HepG2 (cell line): ENCODE measurements around the gene CDC25C. TPM values are rescaled to one million over a fixed set of nuclear protein-coding genes. Genes with fewer than 3 reads are reported as not detected.

Source experiments
- ATF4 ChIP-seq, 2 experiments: fragments of 450-650 bp in 1 of 2; sonication (generic) in 1 of 2; formaldehyde crosslinking; IDR thresholded peaks; 2 replicates each; pipeline versions ENCODE4 v1.5.0 to v1.8.0; 2020 to 2022; ENCODE audit warnings: mild to moderate bottlenecking in 1 of 2, missing genetic modification reagents in 1 of 2
- CC2D1A ChIP-seq: sonication (generic); formaldehyde crosslinking; IDR thresholded peaks from 2 replicates; pipeline ENCODE4 v1.8.1; 2023; ENCODE audit warnings: mild to moderate bottlenecking, missing genetic modification reagents
- CENPBD1 ChIP-seq: sonication (generic); formaldehyde crosslinking; IDR thresholded peaks from 2 replicates; pipeline ENCODE4 v1.8.0; 2022; ENCODE audit warnings: missing genetic modification reagents, low read depth, mild to moderate bottlenecking, borderline replicate concordance
- CREB1 ChIP-seq, 2 experiments: fragments of 450-650 bp in 1 of 2; IDR thresholded peaks; 2 replicates each; pipeline ENCODE4 v1.6.1; 2016 to 2017; ENCODE audit warnings: control low read depth in 1 of 2, mild to moderate bottlenecking in 1 of 2, missing compliant biosample characterization in 1 of 2, missing genetic modification characterization in 1 of 2
- DPF2 ChIP-seq: sonication (generic); formaldehyde crosslinking; IDR thresholded peaks from 2 replicates; pipeline ENCODE4 v1.4.0; 2020; ENCODE audit warnings: mild to moderate bottlenecking, low read depth, missing genetic modification reagents, borderline replicate concordance
- E2F1 ChIP-seq: sonication (generic); formaldehyde crosslinking; IDR thresholded peaks from 2 replicates; pipeline ENCODE4 v1.5.0; 2020; ENCODE audit warnings: missing genetic modification reagents
- HMGXB4 ChIP-seq, 2 experiments: sonication (generic) in 1 of 2; formaldehyde crosslinking in 1 of 2; IDR thresholded peaks; 2 replicates each; pipeline versions ENCODE4 v1.4.0 to v1.6.1; 2018 to 2020; ENCODE audit warnings: missing genetic modification reagents in 2 of 2, borderline replicate concordance in 1 of 2, low read depth in 1 of 2, mild to moderate bottlenecking in 1 of 2, missing biosample characterization in 1 of 2
- NAIF1 ChIP-seq: sonication (generic); formaldehyde crosslinking; IDR thresholded peaks from 2 replicates; pipeline ENCODE4 v1.5.0; 2020; ENCODE audit warnings: mild to moderate bottlenecking, missing genetic modification reagents, borderline replicate concordance
- NFKB2 ChIP-seq: sonication (generic); formaldehyde crosslinking; IDR thresholded peaks from 2 replicates; pipeline ENCODE4 v1.4.0; 2020; ENCODE audit warnings: missing genetic modification reagents, borderline replicate concordance
- NRL ChIP-seq: sonication (generic); formaldehyde crosslinking; IDR thresholded peaks from 2 replicates; pipeline ENCODE4 v1.5.0; 2020; ENCODE audit warnings: missing genetic modification reagents, mild to moderate bottlenecking, moderate library complexity, borderline replicate concordance
- RBM39 ChIP-seq: fragments of 200-400 bp; formaldehyde crosslinking; IDR thresholded peaks from one replicate; pipeline ENCODE4 v1.6.1; 2018; ENCODE audit warnings: antibody characterized with exemption, mild to moderate bottlenecking, low read depth, low read length; ENCODE audit not compliant: poor library complexity, severe bottlenecking
- SMC3 ChIP-seq: IDR thresholded peaks from 2 replicates; pipeline ENCODE4 v1.6.1; 2011; ENCODE audit warnings: low read length, improper control_type of control experiment
- TBL1XR1 ChIP-seq: fragments of 150-350 bp; IDR thresholded peaks from 2 replicates; pipeline ENCODE4 v1.6.1; 2014; ENCODE audit warnings: borderline replicate concordance, low read length; ENCODE audit not compliant: partially characterized antibody
- TP53 ChIP-seq: sonication (generic); formaldehyde crosslinking; conservative IDR thresholded peaks from 2 replicates; pipeline ENCODE4 v1.4.0; 2020; ENCODE audit warnings: missing genetic modification reagents
- ZBTB37 ChIP-seq: sonication (generic); formaldehyde crosslinking; IDR thresholded peaks from 2 replicates; pipeline ENCODE4 v1.4.0; 2020; ENCODE audit warnings: mild to moderate bottlenecking, missing genetic modification reagents
- ZNF136 ChIP-seq: sonication (generic); formaldehyde crosslinking; IDR thresholded peaks from 2 replicates; pipeline ENCODE4 v1.8.1; 2022; ENCODE audit warnings: low read depth, mild to moderate bottlenecking, moderate library complexity, missing genetic modification reagents
- ZNF251 ChIP-seq: sonication (generic); formaldehyde crosslinking; IDR thresholded peaks from 2 replicates; pipeline ENCODE4 v1.9.0; 2021; ENCODE audit warnings: mild to moderate bottlenecking, missing genetic modification reagents
- ZNF329 ChIP-seq: sonication (generic); formaldehyde crosslinking; IDR thresholded peaks from 2 replicates; pipeline ENCODE4 v1.9.0; 2021; ENCODE audit warnings: low read depth, mild to moderate bottlenecking, missing genetic modification reagents
- ZNF484 ChIP-seq: sonication (generic); formaldehyde crosslinking; IDR thresholded peaks from 2 replicates; pipeline ENCODE4 v1.5.1; 2020; ENCODE audit warnings: mild to moderate bottlenecking, low read depth, missing genetic modification reagents, borderline replicate concordance
- ZNF605 ChIP-seq: sonication (generic); formaldehyde crosslinking; IDR thresholded peaks from 2 replicates; pipeline ENCODE4 v1.8.0; 2022; ENCODE audit warnings: mild to moderate bottlenecking, missing genetic modification reagents
- ZNF883 ChIP-seq: sonication (generic); formaldehyde crosslinking; IDR thresholded peaks from 2 replicates; pipeline ENCODE4 v1.5.1; 2020; ENCODE audit warnings: mild to moderate bottlenecking, missing genetic modification reagents; ENCODE audit errors: not compliant biosample characterization
- polyA plus RNA-seq, 8 experiments: library from polyadenylated mRNA; depleted of rRNA in 3 of 8; stranded (reverse) in 7 of 8; unstranded in 1 of 8; fragments of >200 nt; fragmentation: Illumina TruSeq in 4 of 8; extraction: Trizol in 4 of 8; gene quantifications; 2 replicates each; pipeline versions ENCODE4 v1.2.1 to v1.2.3, GENCODE V29; 2011 to 2016; ENCODE audit warnings: low read depth in 4 of 8, missing spikeins in 1 of 8, mixed read lengths in 1 of 8; ENCODE audit not compliant: insufficient read depth in 1 of 8
- total RNA-seq, 5 experiments: library from RNA; depleted of rRNA; stranded (reverse); fragments of >200 nt; fragmentation: Illumina TruSeq; extraction: Trizol; gene quantifications; 2 replicates each; pipeline ENCODE4 v1.2.3, GENCODE V29; 2016; ENCODE audit warnings: low read depth in 1 of 5

The CDC25C gene
- total and polyA plus RNA-seq, 2 of the 13 experiments (the other 11 are each of a cell fraction or from before 2014, with no cell fraction given): 17.7 to 27.6 TPM

GRCh38 chr5:138331449-138332368, at the start of gene CDC25C (continued):
- TF ChIP-seq CC2D1A (CRISPR knock-in tag) (0 out of 2 replicates have a peak, but pooled peaks have one; percentile 14), CREB1 (IDR thresholded peaks at IDR 0.05) (peak; percentile 58), CREB1 (CRISPR knock-in tag; IDR thresholded peaks at IDR 0.05) (peak; percentile 81), HMGXB4 (CRISPR knock-in tag; IDR thresholded peaks at IDR 0.05; ENCODE audit: borderline replicate concordance in 1 of 2, low read depth in 1 of 2) (peak; percentile 12 to 25; a peak in 2 of 4 replicates), ZNF605 (CRISPR knock-in tag) (no peak), ZNF883 (CRISPR knock-in tag) (no peak), NAIF1 (CRISPR knock-in tag) (peak; percentile 92), TP53 (CRISPR knock-in tag) (0 out of 2 replicates have a peak, but pooled peaks have one; percentile 59), ZNF329 (CRISPR knock-in tag) (no peak), ZNF484 (no peak), SMC3 (no peak), ZNF136 (CRISPR knock-in tag) (peak; percentile 61; the same call in 1 of the 2 replicates), E2F1 (CRISPR knock-in tag) (peak; percentile 97), CENPBD1 (CRISPR knock-in tag) (no peak), TBL1XR1 (no peak), NRL (no peak), ZBTB37 (no peak), NFKB2 (CRISPR knock-in tag) (peak; percentile 58; the same call in 1 of the 2 replicates), RBM39 (no peak), ATF4 (CRISPR knock-in tag; IDR thresholded peaks at IDR 0.05) (peak in 1 of 2 experiments; percentile 54; a peak in 1 of 4 replicates), DPF2 (CRISPR knock-in tag) (no peak), ZNF251 (CRISPR knock-in tag) (no peak)
